A673 (cell line): ENCODE results near the gene ING4. TPM values are rescaled to one million over a fixed set of nuclear protein-coding genes. Genes with fewer than 3 reads are reported as not detected.

Experiments used
- BruUV-seq: library from RNA; stranded (reverse); fragments of 400-500 nt; replicated peaks from 2 replicates; lab custom pipeline; 2021; lab: Mats Ljungman, UMichigan
- CTCF ChIA-PET: fragments of 300-600 bp; sonication (Branson Sonifier 250); formaldehyde crosslinking; loops from one replicate; lab custom pipeline; 2022; ENCODE audit warnings: antibody characterized with exemption; lab: Charles Lee
- POLR2A ChIA-PET: fragments of 300-600 bp; sonication (Branson Sonifier 250); formaldehyde crosslinking; loops from one replicate; lab custom pipeline; 2022; ENCODE audit warnings: antibody characterized with exemption; ENCODE audit not compliant: low non-redundant PET; lab: Charles Lee
- DNase-seq: peaks from one replicate; pipeline ENCODE4 v3.0.0-alpha.2; 2015; ENCODE audit warnings: low spot score
- H3K27ac ChIP-seq: fragments of 200-600 bp; sonication (generic); 2 replicates; pipeline ENCODE4 v1.5.1; 2016; ENCODE audit warnings: mixed run types, low read depth, mild to moderate bottlenecking, mixed read lengths, antibody characterized with exemption, low read length; ENCODE audit not compliant: poor library complexity, severe bottlenecking
- H3K27me3 ChIP-seq: fragments of 200-600 bp; sonication (generic); replicated peaks from 2 replicates; pipeline ENCODE4 v1.6.1; 2017; ENCODE audit warnings: mixed run types, low read depth, mild to moderate bottlenecking, mixed read lengths, antibody characterized with exemption, low read length; ENCODE audit not compliant: insufficient read depth, poor library complexity
- H3K36me3 ChIP-seq: fragments of 200-600 bp; sonication (generic); 2 replicates; pipeline ENCODE4 v1.6.1; 2016; ENCODE audit warnings: mixed run types, mild to moderate bottlenecking, mixed read lengths, antibody characterized with exemption, low read length; ENCODE audit not compliant: insufficient read depth, poor library complexity, severe bottlenecking
- H3K4me1 ChIP-seq: fragments of 200-600 bp; sonication (generic); 2 replicates; pipeline ENCODE4 v1.6.1; 2017; ENCODE audit warnings: mixed run types, mild to moderate bottlenecking, mixed read lengths, antibody characterized with exemption, low read length; ENCODE audit not compliant: insufficient read depth, poor library complexity, severe bottlenecking
- H3K4me3 ChIP-seq: fragments of 200-600 bp; sonication (generic); 2 replicates; pipeline ENCODE4 v1.5.1; 2016; ENCODE audit warnings: low read depth, mixed run types, mild to moderate bottlenecking, mixed read lengths, low read length; ENCODE audit not compliant: poor library complexity, severe bottlenecking
- H3K9me3 ChIP-seq: fragments of 200-600 bp; sonication (generic); 2 replicates; pipeline ENCODE4 v1.6.1; 2016; ENCODE audit warnings: mixed run types, low read depth, mild to moderate bottlenecking, mixed read lengths, antibody characterized with exemption, low read length; ENCODE audit not compliant: poor library complexity, severe bottlenecking
- CTCF ChIP-seq: fragments of 300-800, 200-600 bp; sonication (generic); conservative IDR thresholded peaks from 2 replicates; pipeline ENCODE4 v1.5.1; 2017; ENCODE audit warnings: low read depth, mild to moderate bottlenecking, antibody characterized with exemption, low read length, moderate library complexity, mixed read lengths
- EZH2 ChIP-seq: fragments of 200-600 bp; sonication (generic); IDR thresholded peaks from 2 replicates; pipeline ENCODE4 v1.6.1; 2017; ENCODE audit warnings: borderline replicate concordance, low read depth, mild to moderate bottlenecking, mixed read lengths, antibody characterized with exemption, low read length; ENCODE audit not compliant: poor library complexity, severe bottlenecking
- intact Hi-C: fragments of 100-400 bp; cut with micrococcal nuclease; formaldehyde crosslinking; loops from one replicate; pipeline ENCODE4 v1.10.0; 2022; ENCODE audit not compliant: unreplicated experiment
- total RNA-seq: library from RNA; stranded (reverse); gene quantifications from 2 replicates; pipeline ENCODE4 v1.2.3, GENCODE V29; 2021

The ING4 gene
- total RNA-seq, 1 experiment from 2014 or later: 21.4 TPM

- H3K27ac ChIP-seq: no peak overlapping the region
- H3K36me3 ChIP-seq: no peaks in the 10 kb centered on the region
- POLR2A ChIA-PET: interaction anchor here (0.6 kb wide), 1 partner anchor 11 kb away, joined by 8 read pairs; the partner anchor contains the start of gene ZNF384
- DNase-seq: no peak
- peak overlapping the region; percentile 66 for H3K4me3 ChIP-seq
- peaks cover 7% of the 10 kb centered on the region for H3K4me1 ChIP-seq
- CTCF ChIA-PET: interaction anchor here (0.6 kb wide), 1 partner anchor 37 kb away, joined by 3 read pairs; no protein-coding TSS in a partner anchor
- no TSS peak for BruUV-seq
- intact Hi-C loops: loop anchor here (5.0 kb wide), 1 partner anchor 148 kb away; no protein-coding TSS in a partner anchor
- H3K27me3 ChIP-seq: peaks cover 27% of the 10 kb centered on the region
- no peaks in the 10 kb centered on the region for H3K9me3 ChIP-seq
- TF ChIP-seq CTCF: no peak
- TF ChIP-seq EZH2: no peak
Observed at GRCh38 chr12:6699989-6700645, 37.2 kb upstream of the ING4 start.

GRCh38 chr12:6699259-6699988, 36.5 kb upstream of the ING4 start:
- Histone ChIP-seq H3K27me3 (peaks cover 27% of the 10 kb centered on the region), H3K9me3 (no peaks in the 10 kb centered on the region), H3K4me3 (peak overlapping the region; percentile 66), H3K36me3 (no peaks in the 10 kb centered on the region), H3K27ac (no peak overlapping the region), H3K4me1 (peaks cover 7% of the 10 kb centered on the region)
- intact Hi-C loops: loop anchor here (5.0 kb wide), 1 partner anchor 147 kb away; no protein-coding TSS in a partner anchor
- TF ChIP-seq CTCF (no peak), EZH2 (no peak)
- DNase-seq: no peak
- BruUV-seq: no TSS peak
- CTCF ChIA-PET: interaction anchor here (0.6 kb wide), 1 partner anchor 38 kb away, joined by 3 read pairs; no protein-coding TSS in a partner anchor
- POLR2A ChIA-PET: interaction anchor here (0.6 kb wide), 1 partner anchor 10 kb away, joined by 8 read pairs; the partner anchor contains the start of gene ZNF384

GRCh38 chr12:6698352-6699046, 35.6 kb upstream of the ING4 start:
- ChIA-PET POLR2A (no interaction called here), CTCF (interaction anchor here (0.5 to 1.0 kb wide), 4 partner anchors 9 to 145 kb away, joined by 3 to 4 read pairs (median 3); partner anchors contain the start of genes COPS7A and ZNF384)
- intact Hi-C loops: loop anchor here (5.0 kb wide), 1 partner anchor 146 kb away; no protein-coding TSS in a partner anchor
- Histone ChIP-seq H3K27me3 (peaks cover 27% of the 10 kb centered on the region), H3K4me1 (peaks cover 7% of the 10 kb centered on the region), H3K36me3 (no peaks in the 10 kb centered on the region), H3K9me3 (no peaks in the 10 kb centered on the region), H3K27ac (no peak overlapping the region), H3K4me3 (no peak overlapping the region)
- DNase-seq: no peak
- TF ChIP-seq EZH2 (no peak), CTCF (no peak)
- BruUV-seq: no TSS peak
